ENCODE data around the gene BRINP3.
A peak's percentile ranks its signal among the peaks of the same experiment; 100 is the strongest.
"Not testable (repeated sequence)": the region's sequence is repeated elsewhere in the genome, so short reads cannot be mapped to it uniquely, and the experiment has no call there.

BRINP3 gene

GRCh38 chr1:190179817-190180216 lies 297.8 kb downstream of the BRINP3 start:
- DNase-seq (ENCODE audit: low spot score) = no peak

DNA sequence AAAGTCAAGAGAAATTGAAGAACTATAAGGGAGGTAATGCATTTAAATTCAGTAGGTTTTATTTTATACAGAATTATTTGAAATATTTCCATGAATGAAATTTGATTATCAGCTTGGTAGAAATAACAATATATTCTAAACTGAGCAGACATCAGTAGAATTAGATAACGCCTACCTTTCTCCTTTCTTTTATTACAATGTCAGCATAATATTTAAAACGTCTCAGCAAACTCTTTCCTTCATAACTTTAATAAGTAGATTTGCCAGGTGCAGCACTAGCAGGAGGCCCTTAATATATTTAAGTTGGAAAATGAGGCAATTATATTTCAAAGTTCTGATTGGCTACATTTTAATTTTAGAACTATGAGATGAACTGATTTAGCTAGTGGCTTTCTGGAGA lies 298.8 kb downstream of the BRINP3 start:
- no peak for DNase-seq (ENCODE audit: low spot score)

- no peak for DNase-seq (ENCODE audit: low spot score)
Measured at GRCh38 chr1:190177555-190177954, 300.1 kb downstream of the BRINP3 start.

DNA sequence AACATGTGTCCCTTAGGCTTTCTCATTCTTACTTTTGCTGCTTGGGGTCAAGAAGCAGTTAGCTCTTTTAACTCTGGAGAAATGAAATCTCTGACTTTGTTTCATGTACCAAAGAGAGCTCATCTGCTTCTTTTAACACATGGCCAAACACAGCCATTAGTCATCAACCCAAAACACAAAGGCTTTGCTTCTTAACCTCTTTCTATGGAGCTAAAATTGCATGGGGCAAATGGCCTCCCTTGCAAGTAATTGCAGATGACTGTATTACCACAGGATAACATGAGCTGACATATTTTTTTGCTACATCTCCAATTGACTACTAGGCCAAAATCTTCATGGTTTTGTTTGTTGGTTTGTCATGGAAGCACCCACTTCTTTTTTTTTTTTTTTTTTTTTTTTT lies 300.9 kb downstream of the BRINP3 start:
- no peak for DNase-seq (ENCODE audit: low spot score)

GRCh38 chr1:190175320-190175719 lies 302.3 kb downstream of the BRINP3 start:
- DNase-seq (ENCODE audit: low spot score) = no peak

GRCh38 chr1:190172651-190173430 lies 304.8 kb downstream of the BRINP3 start:
- DNase-seq (ENCODE audit: low spot score) = no peak

- no peak for DNase-seq (ENCODE audit: low spot score)
Measured at GRCh38 chr1:190170321-190170720, 307.3 kb downstream of the BRINP3 start.

DNA sequence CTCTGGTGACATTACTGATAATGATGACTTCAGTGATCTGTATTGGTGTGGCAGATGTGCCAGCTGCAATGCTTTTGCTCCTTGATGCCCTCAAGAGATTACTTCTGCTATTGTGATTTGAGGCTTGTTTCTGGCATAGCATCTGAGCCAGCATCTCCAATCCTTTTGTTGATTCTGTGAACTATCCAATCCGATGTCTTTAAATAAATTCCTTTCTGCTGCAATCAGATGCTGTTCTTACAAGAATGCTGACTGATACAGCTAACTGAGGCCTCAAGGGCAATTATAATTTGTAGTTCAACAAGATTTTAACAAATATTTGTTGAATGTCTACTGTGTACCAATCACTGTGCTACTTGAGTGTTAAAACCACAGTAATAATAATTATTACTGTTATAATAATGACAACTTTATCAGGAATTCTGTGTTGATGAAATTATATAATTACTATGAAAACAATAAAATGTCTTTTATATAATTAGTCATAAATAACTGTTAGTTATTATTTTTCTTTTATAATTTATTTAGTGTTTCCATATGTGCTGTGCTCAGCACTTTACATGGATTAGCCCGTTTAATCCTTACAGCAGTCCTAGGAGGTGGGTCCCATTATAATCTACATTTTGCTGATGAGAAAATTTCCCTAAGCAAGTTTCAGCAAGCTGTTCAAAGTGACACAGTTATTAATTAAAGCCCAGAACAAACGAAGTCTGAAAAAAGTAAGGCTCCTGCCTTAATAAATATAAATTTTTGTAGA lies 308.2 kb downstream of the BRINP3 start:
- peak; percentile 38 for DNase-seq (ENCODE audit: low spot score)

DNA sequence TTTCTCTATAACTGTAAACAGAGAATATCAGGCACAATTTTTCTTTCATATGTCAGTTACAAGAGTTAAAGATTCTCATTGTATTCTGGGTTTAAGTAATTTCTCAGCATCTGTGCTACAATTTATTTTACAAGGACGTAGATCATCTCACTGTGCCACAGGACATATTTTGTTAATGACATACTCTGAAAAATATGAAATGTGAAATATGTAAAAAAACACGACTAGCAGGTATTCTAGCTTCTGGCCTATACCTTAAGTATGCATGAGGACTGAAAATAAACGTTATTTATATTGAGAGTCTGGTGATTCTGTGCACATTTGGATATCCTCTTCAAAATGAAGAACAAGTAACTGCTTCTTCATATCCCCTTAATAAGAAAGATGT lies 308.8 kb downstream of the BRINP3 start:
- no peak for DNase-seq (ENCODE audit: low spot score)

DNA sequence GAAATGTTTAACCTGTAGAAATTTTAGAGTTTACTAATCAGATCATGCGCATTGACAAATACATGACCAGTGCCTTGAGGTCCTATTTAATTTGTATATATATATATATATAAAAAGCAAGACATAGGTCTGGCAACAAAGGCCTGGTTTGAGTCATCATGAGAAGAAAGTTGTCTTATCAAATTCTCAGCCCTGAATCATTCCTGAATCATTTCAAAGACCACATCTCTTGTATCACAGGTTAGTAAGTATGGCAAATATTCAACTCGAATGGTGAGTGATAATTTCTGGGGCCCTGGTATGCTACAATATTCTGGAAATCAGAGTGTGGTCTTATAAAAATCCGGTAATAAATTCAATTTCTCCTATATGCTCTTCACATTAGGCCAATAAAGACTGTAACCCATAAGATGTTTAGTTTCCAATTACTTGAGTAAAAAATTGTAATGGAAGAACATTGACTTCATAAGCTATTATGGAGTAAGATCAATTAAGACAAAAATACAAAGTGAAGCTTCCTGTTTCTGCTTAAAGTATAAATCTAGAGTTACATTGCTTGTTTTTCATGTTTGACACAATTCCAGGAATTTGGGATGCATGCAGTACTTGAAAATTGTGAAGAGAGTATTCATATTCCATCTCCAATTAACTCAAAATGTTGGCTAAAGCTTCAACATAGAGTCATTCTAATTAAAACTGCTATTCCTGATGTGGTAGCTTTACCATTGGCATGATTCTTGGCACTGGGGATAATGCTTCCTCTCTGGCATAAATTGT lies 309.4 kb downstream of the BRINP3 start:
- DNase-seq (ENCODE audit: low spot score) = no peak

DNA sequence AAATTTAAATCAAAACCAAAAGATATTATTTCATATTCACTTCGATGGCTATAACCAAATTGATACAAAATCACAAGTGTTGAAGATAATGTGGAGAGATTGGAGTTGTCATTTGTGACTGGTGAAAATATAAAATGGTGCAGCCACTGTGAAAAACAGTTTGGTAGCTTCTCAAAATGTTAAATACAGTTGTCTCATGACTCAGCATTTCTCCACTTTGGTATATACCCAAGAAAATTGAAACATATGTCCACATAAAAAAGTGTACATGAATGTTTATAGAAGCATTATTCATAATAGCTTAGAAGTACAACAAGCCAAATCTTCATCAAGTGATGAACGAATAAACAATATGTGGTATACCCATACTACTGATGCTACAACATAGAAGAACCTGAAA lies 318.5 kb downstream of the BRINP3 start:
- no peak for DNase-seq (ENCODE audit: low spot score)

DNA sequence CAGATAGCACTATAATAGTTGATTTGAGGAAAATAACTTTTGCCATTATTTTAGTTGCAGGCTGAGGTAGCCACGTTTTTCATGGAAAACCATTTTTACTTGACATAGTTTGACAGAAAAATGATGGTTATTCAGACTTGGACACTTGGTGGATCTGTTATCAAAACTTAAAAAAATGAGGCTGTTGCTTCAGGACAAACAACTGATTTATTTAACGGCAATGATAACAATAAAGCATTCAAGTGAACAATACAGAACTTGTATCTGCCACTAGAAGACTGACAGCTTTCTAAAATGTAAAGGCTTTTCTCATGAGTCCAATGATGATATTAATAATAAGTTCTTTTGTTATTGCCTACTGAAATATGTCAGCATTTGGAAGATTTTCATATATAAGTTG lies 322.9 kb downstream of the BRINP3 start:
- no peak for DNase-seq (ENCODE audit: low spot score)

- DNase-seq (ENCODE audit: low spot score) = no peak
Measured at GRCh38 chr1:190147616-190148015, 330.0 kb downstream of the BRINP3 start.

- no peak for DNase-seq (ENCODE audit: low spot score)
Measured at GRCh38 chr1:190144650-190145049, 333.0 kb downstream of the BRINP3 start.

DNA sequence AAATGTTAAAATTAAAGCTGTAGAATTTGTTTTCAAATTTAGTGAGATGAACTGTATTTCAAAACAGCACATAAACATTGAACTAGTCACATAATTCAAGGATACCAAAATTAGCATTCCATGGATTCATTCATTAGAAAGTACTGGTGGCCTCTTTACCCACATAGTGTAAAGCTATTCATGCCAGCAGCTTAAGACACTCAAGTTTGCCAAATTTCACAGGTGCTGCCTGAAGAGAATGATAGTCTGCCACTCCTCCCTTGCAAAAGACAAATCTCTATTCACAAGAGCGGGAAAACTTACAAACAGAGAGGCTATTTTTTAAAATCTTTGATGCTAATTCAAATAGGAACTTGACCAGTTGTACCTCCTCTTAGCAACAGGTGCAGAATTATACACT lies 337.0 kb downstream of the BRINP3 start:
- DNase-seq (ENCODE audit: low spot score) = no peak

DNA sequence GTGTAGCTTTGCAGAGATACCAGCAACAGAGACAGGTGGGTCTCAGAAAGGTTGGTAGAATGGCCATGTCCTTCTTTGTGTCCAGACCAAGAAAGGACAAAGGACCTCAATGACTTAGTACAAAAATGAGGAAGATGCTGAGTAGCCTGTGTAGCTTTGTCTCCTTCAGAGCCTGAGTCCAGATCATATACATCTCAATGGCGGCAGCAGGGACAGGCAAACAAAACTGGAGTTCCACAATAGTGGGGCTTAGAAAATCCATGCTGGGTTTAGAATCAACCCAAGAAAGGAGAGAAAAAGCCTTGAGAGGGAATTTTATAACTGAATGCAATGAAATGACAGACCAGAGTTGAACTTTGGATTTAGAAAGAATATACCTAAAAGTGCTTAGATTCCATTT lies 339.0 kb downstream of the BRINP3 start:
- DNase-seq (ENCODE audit: low spot score) = no peak

DNA sequence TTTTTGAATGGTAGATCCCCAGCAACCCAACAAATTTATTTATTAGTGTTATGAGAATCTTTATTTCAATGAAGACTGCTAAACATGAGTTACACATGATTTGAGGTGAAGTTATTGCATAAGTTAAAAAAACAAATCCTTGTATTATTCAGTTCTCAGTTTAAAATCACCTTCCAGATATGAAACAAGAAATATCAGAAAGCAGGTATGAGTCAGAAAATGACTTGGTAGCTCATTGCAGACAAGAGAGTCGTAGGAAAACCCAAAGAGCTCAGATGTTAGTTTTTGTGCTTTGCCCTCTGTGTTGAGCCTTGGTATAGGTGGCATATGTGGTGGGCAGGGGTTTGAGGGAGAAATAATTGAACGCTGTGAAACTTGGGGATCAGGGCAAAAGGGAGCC lies 339.4 kb downstream of the BRINP3 start:
- no peak for DNase-seq (ENCODE audit: low spot score)

- DNase-seq (ENCODE audit: low spot score) = no peak
Measured at GRCh38 chr1:190129366-190129765, 348.3 kb downstream of the BRINP3 start.

GRCh38 chr1:190126728-190127127 lies 350.9 kb downstream of the BRINP3 start:
- no peak for DNase-seq (ENCODE audit: low spot score)

DNA sequence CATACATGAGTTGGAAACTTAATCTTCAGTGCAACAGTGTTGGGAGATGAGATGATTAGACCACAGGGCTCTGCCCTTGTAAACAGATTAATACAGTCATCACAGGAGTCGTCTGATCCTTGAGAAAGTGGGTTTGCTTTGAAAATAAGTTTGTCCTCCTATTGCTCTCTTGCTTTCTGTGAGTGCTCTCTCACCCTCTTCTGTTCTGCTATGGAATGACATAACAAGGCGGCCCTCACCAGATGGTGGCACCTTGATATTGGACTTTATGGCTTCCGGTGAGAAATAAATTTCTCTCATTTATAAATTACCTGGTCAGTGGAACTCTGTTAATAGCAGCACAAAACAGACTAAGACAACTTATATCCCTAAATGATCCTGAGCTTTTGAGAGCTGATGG lies 353.6 kb downstream of the BRINP3 start:
- peak; percentile 27 for DNase-seq (ENCODE audit: low spot score)

DNA sequence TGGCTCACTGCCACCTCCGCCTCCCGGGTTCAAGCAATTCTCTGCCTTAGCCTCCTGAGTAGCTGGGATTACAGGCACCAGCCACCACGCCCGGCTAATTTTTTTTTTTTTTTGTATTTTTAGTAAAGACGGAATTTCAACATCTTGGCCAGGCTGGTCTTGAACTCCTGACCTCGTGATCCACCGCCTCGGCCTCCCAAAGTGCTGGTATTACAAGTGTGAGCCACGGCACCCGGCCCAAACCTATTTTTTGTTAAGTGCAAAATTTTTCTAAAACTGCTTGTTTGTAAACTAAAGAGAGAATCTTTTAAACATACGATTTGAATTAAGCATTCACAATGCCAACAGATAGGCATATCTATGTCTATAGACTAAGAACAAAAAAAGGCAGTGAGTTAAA lies 357.1 kb downstream of the BRINP3 start:
- not testable (repeated sequence) for DNase-seq (ENCODE audit: low spot score)

DNA sequence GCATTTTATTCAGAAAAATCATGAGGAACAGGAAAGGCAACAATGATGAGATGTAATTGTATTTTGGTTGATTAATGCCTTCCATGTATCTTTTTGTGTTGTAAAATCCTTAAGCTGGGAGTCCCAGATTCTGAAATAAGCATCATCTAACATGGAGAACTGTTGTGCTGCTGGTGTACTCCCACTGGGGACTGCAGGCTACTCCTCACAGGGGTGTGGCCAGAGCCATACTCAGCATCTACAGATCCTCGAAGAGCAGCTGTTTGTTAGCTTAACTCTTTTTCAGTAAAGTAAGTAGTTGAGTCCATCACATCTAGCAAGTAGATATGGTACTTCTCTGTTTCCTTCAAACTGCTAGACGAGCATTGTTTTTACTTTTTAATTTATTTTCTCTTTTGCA lies 358.0 kb downstream of the BRINP3 start:
- peak; percentile 33 for DNase-seq (ENCODE audit: low spot score)

GRCh38 chr1:190116921-190117320 lies 360.7 kb downstream of the BRINP3 start:
- no peak for DNase-seq (ENCODE audit: low spot score)

All from D341Med (cell line).